Suppressor macrophage (primary cell): ENCODE results near the gene LDLRAP1.

Source experiments
- DNase-seq, 4 experiments: peaks; one replicate each; pipeline ENCODE4 v3.0.0-alpha.2; 2020 to 2022

The LDLRAP1 gene

DNA sequence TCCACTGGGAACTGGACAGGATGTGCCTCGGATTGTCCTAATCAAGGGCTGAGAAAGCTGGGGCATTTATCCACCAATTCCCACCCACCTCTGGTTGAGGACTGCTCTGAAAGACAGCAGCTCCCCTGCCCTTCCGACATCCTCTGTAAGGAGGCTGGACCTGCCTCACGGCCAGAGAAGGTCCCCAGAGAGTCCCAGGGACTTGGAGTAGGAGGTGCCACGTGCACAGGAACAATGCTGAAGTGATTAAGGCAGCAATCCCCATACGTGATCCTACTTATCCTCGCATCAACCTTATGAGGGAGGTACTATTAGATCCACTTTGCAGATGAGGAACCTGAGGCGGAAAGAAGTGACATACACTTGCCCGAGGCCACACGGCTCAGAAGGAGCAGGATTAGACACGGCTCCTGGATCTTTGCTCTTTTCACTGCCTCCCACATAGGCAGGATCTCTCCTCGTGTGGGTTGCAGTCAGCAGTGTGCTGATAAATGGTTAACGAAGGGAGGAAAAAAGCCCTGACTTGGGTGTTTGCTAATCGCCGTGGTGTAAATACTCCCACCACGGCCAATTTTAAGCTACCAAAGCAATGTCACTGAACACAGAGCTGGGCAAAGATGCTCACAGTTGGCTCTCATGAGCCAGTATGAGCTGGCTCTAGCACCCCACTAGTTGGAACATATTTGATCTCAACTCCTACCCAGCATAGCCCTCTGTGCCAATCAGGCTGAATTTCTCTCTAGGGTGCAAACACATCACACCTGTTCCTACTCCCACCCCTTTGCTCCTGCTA is 18.6 kb upstream of the LDLRAP1 start:
- DNase-seq = no peak

DNA sequence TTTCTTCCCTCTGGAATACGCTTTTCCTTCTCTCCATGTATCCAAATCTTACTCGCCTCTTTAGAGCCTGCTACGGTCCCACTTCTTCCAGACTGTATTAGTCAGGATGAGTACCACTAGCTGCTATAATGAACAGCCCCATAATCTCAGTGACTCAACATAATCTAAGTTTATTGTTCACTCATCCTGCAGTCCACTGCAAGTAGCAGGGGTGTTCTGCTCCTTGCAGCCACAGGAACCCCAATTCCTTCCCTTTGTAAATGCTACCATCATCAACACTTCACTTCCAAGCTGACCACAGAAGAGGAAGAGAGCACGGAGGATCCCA is 18.1 kb upstream of the LDLRAP1 start:
- DNase-seq = no peak

DNA sequence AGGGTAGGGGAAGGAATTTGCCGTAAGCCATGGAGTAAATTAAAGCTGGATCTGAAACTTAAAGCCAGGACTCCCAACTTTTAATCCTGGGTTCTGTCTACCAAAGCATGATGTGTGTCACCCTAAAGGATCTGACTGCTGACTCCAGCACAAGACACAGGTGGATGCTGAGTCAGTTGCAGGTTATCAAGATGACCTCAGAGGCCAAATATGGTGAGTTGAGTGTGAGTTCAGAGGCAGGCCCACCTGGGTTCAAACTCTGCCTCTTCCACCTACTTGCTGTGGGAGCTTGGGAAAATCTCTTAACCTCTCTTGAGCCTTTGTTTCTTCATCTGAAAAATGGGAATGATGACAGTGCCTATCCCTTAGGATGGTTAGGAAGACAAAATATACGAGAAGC is 16.7 kb upstream of the LDLRAP1 start:
- no peak for DNase-seq

GRCh38 chr1:25527226-25527846 is 16.1 kb upstream of the LDLRAP1 start:
- no peak for DNase-seq

DNA sequence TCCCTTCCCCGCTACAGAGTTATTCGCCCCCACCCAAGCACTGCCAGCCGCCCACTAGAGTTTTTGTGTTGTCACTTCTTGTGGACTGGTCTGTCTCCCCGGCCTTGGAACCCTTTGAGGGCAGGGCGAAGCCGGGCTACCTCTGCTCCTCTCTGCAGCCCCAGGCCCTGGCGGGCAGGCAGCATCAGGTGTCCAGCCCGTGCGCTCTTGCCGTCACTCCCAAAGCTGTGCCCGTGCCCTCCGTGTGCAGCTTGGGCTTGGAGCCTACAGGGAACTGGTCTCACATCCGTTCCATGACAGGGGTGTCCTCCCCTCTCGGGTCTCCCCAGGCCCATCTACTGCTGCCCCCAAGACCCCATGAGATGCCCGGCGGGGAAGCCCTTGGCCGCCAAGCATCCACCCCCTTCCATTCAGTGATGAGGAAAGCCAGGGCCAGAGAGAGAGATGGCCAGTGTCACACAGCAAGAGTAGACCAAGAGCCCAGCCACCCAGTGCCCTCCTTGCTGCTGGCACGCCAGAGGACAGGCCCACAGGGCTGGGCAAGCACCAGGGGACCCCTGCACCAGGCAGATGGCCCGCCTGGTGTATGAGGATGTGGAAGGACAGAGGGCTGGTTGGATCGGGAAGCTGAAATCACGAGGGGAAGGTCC is 15.3 kb upstream of the LDLRAP1 start:
- no peak for DNase-seq

DNA sequence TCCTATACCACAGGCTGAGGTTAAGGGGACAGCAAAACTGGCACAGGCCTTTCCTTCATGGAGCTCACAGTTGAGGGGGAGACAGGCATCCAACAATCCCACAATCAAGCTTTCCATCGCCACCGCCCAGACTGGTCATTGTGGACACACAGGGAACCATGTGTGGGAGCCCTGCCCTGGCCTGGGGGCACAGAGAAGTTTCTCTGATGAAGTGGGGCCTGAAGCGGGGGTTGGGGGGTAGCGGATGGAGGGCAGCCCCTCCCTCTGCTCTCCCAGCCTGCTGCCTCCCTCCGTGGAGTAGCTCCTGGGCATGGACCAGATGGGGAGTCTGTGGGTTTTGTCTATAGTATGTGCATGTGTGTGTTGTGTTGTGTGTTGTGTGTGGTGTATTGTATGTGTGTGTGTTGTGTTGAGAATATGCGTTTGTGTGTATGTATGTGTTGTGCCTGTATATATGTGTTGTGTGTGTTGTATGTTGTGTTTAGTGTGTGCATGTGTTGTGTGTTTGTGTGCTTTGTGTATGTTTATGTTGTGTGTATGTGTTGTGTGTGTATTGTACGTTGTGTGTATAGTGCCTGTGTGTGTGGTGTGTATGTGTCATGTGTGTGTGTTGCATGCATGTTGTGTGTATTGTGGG is 14.4 kb upstream of the LDLRAP1 start:
- no peak for DNase-seq

GRCh38 chr1:25529518-25530185 is 13.8 kb upstream of the LDLRAP1 start:
- peak in 1 of 4 experiments; percentile 33 for DNase-seq

DNA sequence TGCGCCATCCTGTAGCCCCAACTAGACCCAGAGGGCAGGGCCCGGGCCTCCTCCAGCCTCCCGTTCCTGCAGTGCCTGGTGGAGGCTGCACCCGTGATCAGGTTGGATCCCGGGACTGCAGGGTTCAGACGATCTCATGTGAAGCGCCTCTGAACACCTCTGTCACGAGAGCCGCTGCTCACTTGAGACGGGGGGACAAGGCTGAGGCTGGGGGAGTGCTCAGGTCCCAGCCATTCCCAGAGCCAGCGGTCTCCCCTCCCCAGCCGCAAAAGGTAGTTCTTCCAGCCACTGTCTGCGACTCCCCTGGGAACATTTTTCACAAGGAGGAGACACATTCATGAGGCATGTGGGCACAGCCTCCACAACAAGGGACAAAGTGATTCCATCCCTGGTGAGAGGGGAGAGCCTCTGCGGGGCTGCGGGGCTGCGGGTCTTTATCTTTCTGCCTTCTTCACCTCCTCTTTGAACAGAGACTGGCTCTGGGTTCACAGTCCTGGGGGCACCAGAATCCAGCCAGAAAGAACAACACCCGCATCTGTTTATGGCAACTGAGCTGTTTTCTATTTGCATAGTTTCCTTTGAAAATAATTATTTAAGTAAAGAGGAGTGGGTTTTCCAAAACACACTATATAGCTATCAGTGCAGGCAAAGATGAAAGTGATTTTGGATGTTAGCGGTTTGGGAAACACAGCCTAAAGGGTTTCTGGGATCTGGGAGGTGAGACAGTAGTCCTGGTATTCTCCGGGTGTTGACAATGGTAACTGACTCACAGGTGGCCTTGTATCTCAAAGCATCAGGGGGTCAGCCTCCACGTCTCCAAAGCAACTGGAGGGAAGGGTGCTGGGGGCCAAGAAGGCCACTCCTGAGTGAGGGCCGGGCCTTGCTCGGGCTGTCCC is 13.0 kb upstream of the LDLRAP1 start:
- DNase-seq = no peak

DNA sequence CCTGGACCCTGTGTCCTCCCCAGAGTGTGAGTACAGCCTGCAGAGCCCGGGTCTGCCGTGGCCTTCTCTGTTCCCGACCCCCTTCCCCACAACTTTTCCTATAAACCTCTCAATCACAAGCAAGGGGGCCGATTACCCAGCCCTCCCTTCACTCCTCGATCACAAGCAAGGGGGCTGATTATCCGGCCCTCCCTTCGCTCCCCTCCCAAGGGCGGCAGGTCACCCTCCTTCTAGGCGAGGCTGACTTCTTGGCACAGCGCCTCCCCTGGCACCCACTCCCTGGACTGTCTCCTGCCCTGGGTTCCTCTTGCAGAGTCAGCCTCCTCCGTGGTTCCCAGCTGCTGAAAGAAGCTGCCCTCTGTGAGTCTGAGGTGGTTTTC is 12.3 kb upstream of the LDLRAP1 start:
- peak; percentile 36 to 83 (median 64) for DNase-seq

- DNase-seq = no peak
Measured at GRCh38 chr1:25532970-25533369, 10.4 kb upstream of the LDLRAP1 start.

DNA sequence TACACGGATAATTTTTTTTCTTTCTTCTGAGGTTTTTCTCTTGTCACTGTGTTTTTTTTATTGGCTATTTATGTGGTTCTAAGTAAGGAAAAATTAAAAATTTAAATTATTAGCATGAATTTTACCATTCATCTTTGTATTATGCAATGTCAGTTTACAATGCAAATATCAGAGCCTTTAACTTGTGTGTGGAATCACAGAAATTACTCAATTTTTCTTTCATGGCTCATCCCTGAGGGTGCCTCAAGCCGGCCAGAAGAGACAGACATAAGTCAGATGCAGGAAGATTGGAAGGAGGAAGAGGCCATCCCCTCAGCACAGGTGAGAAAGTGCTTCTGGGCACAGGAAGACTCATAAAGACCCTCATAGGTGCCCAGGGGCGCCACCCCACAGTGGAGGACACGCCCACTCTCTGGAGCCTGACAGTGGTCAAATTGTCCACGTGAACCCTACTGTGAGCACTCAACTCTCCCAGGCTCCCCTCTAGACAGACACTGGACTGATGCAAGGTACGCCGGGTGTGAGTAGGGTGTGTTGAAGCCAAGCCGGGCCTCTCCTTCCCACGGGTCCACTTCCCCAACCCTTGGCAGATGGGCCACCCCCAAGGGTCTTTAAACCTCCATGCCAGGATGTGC is 9.5 kb upstream of the LDLRAP1 start:
- DNase-seq = no peak

DNA sequence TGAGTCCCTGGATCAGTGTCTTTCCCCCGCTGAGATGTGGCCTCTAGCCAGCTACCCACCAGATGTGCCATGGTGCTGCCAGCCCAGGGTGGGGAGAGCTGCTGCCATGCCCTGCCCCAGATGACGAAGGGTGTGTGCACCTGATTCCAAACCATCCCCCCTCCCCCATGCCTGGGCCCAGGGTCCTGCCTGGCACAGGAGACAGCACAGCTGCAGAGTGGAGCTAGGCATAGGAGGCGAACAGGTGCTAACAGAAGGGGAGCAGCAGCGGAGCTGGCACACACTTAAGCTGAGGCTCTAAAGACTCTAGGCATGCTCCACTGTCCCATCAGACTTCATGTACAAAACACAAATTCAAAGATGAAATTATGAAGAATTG is 9.0 kb upstream of the LDLRAP1 start:
- DNase-seq = no peak

DNA sequence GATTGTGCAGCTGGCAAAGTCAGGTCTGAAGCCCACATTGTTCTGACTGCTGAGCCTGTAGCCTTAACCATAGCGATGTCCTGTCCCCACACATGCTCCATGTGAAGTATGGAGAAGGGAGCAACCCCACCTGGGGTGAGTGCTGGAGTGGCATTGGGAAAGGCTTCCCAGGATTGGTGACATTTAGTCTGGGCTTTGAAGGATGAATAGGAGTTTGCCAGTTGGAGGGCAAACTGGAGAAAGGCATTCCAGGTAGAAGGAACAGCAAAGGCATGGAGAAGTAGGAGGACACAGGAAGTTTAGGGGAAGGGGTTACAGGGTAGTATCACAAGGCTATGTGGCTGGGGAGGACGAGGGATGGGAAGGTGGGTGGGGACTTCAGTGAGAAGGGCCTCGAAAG is 7.3 kb upstream of the LDLRAP1 start:
- DNase-seq = peak in 1 of 4 experiments; percentile 47

DNA sequence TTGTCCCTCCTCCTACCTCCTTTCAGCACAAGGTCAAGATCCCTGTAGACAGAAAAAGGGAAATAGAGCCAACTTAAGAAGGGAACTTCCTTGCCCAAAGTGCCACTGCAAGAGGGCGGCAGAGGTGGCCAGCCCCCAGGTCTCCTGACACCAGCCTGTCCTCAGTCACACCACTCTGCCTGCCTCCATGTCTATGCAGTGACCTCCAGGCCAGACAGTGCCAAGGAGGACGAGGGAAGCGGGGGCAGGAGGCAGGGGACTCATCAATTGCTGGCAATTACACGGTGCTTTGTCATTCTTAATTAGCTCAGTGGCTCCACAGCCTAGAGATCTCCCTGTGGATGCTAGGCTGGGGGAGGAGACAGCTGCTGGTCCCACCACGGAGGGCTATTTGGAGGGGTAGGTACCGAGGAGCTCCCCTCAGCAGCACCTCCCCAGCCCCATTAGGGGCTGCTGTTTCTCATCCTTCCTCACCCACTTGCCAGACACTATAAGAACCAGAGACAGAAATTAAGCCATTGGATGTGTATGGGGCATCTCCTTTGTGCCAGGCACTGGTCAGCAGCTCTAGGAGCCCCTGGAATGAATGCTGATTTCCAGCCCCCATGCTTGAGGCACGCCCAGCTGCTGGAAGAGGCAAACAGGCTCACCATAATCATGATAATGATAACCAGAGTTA is 6.1 kb upstream of the LDLRAP1 start:
- peak; percentile 76 to 91 (median 88) for DNase-seq

- DNase-seq = peak in 3 of 4 experiments; percentile 33 to 51 (median 39)
Measured at GRCh38 chr1:25538191-25538767, 5.1 kb upstream of the LDLRAP1 start.

DNA sequence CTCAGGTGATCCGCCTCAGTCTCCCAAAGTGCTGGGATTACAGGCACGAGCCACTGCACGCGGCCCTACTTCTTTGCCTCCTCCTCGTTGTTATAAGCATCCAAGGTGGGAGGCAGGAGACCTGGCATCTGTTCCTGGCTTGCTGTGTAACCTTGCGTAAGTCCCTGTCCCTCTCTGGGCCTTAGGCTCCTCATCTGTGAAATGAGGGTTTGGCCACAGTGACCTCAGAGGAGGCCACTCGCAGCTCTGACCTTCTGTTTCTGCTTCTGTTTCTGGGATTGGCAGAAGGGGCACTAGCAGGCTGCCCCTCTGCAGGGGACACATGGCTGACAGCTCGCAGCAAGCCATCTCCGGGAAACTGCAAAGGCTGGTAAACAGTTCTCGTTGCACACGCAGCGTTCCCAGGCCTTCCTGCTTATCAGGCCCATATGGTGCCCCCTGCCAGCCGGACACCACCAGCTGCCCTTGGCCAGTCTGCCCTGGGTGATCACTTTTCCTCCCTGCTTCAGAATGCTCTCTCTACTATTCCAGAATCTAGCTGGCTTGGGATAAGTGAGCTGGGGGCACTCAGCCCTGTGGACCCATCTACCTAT is 2.6 kb upstream of the LDLRAP1 start:
- DNase-seq = no peak

DNA sequence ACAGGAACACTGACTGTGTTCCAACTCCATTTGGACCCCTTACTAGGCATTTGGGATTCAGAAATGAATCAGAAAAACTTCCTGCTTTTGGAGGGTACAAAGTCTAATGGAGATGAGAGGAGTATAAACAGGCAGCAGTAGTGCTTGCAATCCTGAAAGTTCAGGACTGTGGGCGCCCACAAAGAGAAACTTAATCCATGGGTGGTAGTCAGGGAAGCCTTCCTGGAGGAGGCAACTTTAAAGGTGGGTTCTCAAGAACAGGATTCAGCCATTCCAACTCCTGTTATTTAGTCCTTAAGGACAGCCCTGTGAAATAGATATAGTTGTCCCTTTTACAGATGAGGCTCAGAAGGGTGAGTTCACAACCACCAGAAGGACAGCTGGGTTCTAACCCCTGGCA is 2.0 kb upstream of the LDLRAP1 start:
- DNase-seq = no peak

- DNase-seq = no peak
Measured at GRCh38 chr1:25541889-25542658, 1.3 kb upstream of the LDLRAP1 start.

- no peak for DNase-seq
Measured at GRCh38 chr1:25543005-25543424, 391 bp upstream of the LDLRAP1 start.
